DND-41 (cell line): ENCODE results near the gene NUDT8.

ENCODE experiments used
- EZH2 ChIP-seq: IDR thresholded peaks from 3 replicates; pipeline ENCODE4 v1.6.1; 2012; ENCODE audit warnings: borderline replicate concordance, low read depth, mild to moderate bottlenecking, moderate library complexity, low read length, inconsistent platforms; ENCODE audit not compliant: severe bottlenecking
- TF ChIP-seq, protein P1 (sequence below): IDR thresholded peaks from 2 replicates; pipeline ENCODE4 v1.5.1; 2012; ENCODE audit warnings: borderline replicate concordance, low read length, moderate library complexity, mild to moderate bottlenecking; ENCODE audit not compliant: poor library complexity, severe bottlenecking; ENCODE audit errors: extremely low read depth

DNA sequence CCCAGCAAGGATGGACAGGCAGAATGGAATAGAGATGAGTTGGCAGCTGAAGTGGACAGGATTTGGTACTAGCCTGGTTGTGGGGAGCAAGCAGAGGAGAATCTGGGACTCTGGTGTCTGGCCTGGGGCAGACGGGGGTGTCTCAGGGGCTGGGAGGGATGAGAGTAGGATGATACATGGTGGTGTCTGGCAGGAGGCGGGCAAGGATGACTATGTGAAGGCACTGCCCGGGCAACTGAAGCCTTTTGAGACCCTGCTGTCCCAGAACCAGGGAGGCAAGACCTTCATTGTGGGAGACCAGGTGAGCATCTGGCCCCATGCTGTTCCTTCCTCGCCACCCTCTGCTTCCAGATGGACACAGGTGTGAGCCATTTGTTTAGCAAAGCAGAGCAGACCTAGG is 43.8 kb downstream of the NUDT8 start:
- TF ChIP-seq, protein P1, sequence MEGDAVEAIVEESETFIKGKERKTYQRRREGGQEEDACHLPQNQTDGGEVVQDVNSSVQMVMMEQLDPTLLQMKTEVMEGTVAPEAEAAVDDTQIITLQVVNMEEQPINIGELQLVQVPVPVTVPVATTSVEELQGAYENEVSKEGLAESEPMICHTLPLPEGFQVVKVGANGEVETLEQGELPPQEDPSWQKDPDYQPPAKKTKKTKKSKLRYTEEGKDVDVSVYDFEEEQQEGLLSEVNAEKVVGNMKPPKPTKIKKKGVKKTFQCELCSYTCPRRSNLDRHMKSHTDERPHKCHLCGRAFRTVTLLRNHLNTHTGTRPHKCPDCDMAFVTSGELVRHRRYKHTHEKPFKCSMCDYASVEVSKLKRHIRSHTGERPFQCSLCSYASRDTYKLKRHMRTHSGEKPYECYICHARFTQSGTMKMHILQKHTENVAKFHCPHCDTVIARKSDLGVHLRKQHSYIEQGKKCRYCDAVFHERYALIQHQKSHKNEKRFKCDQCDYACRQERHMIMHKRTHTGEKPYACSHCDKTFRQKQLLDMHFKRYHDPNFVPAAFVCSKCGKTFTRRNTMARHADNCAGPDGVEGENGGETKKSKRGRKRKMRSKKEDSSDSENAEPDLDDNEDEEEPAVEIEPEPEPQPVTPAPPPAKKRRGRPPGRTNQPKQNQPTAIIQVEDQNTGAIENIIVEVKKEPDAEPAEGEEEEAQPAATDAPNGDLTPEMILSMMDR = no peak
- no peak for TF ChIP-seq EZH2
